NCI-H524 (cell line): ENCODE data around the gene CCT8L2.
"Not testable (repeated sequence)": the region's sequence is repeated elsewhere in the genome, so short reads cannot be mapped to it uniquely, and the experiment has no call there.

Source experiments
- DNase-seq, 2 experiments: peaks; one replicate each; lab custom pipeline; 2025; lab: John Stamatoyannopoulos, UW

CCT8L2 gene, protein sequence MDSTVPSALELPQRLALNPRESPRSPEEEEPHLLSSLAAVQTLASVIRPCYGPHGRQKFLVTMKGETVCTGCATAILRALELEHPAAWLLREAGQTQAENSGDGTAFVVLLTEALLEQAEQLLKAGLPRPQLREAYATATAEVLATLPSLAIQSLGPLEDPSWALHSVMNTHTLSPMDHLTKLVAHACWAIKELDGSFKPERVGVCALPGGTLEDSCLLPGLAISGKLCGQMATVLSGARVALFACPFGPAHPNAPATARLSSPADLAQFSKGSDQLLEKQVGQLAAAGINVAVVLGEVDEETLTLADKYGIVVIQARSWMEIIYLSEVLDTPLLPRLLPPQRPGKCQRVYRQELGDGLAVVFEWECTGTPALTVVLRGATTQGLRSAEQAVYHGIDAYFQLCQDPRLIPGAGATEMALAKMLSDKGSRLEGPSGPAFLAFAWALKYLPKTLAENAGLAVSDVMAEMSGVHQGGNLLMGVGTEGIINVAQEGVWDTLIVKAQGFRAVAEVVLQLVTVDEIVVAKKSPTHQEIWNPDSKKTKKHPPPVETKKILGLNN

DNA sequence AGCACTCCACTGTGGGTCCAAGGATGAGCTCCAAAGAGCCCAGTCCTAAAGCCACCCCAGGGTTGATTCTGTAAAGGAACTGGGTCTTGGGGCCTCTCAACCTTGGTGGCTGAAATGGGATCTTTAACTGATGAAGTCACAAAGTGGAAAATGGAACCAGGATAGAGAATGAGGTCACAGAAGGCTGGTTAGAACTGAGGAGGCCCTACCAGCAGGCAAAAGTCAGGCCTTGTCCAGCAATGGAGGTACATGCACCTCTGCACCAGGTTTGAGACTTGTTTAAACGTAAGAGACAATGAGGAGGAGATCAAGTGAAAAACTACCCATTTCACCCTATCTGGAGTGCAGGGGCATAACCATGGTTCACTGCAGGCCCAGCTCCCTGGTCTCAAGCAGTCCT lies at the start of gene CCT8L2:
TSS of gene CCT8L2 (minus strand) at position 101 of the 400 bp plus-strand sequence. CDS start 260 bp downstream, outside the sequence.
- not testable (repeated sequence) for DNase-seq

DNA sequence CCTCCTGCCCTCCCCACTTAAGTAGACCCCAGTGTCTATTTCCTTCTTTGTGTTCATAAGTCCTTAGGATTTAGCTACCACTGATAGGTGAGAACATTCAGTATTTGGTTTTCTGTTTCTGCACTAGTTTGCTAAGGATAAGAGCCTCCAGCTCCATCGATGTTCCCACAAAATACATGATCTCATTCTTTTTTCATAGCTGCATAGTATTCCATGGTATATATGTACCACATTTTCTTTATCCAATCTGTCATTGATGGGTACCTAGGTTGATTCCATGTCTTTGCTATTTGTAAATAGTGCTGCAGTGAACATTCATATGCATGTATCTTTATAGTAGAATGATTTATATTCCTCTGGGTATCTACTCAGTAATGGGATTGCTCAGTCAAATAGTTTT lies 42.8 kb upstream of the CCT8L2 start:
- not testable (repeated sequence) for DNase-seq

DNA sequence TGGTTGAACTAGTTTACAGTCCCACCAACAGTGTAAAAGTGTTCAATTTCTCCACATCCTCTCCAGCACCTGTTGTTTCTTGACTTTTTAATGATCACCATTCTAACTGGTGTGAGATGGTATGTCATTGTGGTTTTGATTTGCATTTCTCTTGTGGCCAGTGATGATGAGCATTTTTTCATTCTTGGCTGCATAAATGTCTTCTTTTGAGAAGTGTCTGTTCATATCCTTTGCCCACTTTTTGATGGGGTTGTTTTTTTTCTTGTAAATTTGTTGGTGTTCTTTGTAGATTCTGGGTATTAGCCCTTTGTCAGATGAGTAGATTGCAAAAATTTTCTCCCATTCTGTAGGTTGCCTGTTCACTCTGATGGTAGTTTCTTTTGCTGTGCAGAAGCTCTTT lies 41.5 kb upstream of the CCT8L2 start:
- DNase-seq: not testable (repeated sequence)

DNA sequence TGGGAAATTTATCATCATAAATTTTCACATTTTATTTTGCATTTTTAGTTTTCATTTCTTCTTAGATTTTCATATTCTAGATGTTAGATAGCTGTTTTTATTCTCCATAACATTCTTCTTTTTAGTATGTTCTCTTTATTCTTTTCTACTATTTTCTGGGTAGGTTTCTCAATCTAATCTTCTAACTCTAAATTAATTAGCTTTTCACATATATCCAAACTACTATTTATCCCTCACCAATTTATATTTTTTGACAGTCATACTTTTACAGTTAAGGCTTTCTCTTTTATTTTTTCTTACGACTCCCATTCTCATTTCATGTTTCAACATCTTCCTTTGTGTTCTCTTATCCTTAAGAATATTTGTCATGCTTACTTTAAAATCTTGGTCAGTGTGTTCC lies 35.9 kb upstream of the CCT8L2 start:
- not testable (repeated sequence) for DNase-seq

DNA sequence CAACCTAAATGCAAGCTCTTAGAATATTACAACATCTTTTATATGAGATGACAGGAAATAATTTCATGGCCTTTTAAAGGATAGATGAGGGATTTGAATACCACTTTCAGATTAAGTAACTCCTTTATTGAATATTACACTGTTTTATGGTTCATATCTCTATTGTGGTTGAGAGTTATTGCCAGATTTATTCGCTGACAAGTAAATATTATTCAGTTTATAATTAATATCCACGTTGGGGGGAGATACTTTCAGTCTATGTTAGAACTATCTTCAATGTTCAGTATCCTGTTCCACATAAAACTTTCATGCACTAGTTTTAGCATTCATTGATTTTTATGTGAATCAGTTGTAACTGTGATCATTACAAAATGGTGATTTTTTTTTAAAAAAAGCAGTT lies 32.4 kb upstream of the CCT8L2 start:
- not testable (repeated sequence) for DNase-seq

DNA sequence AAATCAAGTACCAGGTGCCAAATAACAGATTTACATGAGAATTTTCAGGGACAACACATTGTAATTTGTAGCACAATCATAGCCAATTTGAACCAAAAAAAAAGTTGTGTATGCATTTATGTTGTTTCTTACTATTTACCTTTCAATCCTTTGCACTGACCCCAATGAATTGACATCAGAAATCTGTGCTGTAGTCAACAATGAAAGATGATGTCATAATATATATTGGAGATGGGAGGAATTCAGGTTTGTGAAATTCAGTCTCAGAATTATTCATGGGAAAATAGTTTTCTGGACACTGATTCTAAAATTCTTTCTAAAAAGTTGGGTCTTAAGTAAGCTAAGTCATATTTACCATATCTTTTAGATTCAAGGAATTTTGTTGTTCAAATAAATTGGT lies 31.0 kb upstream of the CCT8L2 start:
- not testable (repeated sequence) for DNase-seq

DNA sequence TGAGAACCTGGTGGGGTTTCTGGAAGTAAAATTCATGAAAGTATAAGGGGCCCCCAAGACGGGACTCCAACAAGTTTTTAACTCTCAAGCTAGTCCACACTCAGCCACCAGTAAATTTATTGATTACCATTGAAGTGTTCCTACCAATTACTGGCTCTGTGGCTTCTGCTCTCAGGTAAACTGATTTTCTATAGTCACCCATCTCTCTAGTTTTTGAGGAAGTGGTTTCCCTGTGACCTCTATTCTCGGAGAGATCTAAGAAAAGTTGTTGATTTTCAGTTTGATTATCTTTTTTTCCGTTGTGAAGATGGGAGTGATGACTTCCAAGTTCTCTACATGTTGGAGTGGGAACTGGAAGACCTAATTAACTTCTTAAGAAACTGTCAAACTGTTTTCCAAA lies 24.9 kb upstream of the CCT8L2 start:
- DNase-seq: not testable (repeated sequence)

DNA sequence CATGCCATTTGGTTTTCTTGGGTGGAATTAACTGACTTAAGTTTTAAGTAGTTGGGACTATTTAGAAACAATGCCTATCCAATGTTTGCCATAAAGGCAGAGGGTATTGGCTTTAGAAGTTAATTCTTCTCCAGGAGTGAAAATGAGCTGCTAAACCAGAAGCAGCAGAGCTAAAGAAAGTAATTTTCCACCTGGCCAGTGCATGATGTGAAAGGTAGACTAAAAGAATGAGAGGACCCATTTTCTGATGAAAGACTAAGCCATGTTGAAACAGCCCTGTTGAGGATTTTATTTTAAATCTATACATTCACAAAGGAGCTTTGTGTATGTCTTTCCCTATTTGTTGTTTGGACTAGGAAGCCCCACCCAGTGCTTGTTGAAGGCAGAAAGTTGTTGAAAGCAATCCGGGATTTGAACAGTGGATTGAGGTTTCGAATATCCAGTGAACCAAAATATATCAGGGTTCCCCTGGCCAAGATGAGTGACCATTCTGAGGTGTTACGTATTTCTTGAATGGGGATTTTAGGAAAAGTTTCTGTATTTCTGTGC lies 23.9 kb upstream of the CCT8L2 start:
- not testable (repeated sequence) for DNase-seq

DNA sequence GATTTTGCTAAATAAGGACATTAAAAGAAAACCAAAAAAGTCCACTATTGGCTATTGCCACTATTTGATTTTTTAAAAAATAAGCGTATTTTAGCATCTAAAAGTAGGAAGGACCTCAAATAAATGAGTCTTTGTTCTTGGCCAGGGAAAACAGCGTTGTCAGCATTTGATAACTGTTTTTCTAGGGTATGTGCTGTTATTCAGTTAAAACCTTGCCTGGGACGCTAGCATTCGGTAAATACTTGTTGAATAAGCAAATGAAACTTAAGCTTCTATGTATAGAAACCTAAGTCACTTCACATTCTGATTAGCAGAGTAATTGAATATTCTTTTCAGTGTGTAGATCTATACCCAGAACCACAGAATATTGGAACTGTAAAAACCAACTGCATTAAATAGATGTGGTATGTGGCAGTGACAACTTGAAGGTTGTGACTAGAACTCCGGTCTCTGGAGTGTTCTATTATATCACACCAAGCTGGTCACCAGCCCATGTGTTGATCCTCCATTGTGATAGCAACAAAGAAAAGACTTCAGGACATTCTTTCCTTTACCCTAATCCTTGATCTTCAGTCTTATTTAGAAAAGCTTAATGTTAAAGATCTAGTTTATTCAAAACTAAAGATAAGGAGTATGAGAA lies 23.1 kb upstream of the CCT8L2 start:
- not testable (repeated sequence) for DNase-seq

DNA sequence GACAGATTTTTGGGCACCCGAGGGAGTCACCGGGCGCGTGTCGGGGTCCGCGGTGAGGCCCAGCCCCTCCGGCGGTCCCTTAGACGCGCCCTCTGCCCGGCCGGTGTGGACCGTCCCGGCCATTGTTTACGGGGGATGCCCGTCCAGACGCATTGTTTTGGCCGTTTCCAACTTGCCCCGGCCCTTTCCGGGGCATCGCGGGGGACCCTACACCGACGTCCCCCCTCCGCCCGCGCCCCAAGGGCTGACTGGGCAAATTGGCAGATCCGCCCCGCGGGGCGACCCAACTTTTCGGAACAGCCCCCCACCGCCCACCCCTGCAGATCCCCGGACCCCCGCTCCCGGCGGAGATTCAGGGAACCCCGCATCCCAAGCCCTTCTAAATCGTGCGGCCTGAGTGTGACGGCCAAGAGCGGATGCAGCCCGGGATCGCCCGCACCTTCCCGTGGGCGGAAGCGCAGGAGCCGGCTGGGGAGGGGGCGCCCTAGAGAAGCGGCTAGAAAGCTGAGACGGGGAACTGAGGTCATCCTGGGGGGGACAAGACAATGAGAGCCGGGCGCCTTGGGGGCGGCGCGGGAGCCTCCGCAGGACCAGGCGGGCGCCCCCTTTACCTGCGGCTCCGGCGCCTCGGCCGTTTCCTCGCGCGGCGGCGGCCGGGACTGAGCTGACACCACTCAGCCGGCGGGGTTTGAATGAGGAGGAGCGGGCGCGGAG lies 17.1 kb upstream of the CCT8L2 start:
- no peak for DNase-seq

DNA sequence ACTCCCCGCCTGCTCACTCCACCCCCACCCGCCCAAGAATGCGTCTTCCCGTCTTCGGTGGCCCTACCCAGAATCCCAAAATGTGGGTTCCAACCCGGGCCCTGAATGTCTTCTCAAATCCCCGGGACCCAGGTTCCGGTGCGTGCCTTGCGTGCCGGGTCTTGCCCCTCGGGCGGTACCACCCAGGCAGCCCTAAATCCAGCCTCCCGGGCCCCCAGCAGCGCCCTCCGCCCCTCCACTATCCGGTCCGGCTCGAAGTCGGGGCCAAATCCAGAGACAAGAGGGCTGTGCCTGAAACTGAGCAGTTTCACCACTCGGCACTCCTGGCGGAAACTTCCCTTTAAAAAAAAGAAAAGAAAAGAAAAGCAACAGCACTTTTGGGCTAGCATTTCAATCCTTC lies 16.3 kb upstream of the CCT8L2 start:
- no peak for DNase-seq

DNA sequence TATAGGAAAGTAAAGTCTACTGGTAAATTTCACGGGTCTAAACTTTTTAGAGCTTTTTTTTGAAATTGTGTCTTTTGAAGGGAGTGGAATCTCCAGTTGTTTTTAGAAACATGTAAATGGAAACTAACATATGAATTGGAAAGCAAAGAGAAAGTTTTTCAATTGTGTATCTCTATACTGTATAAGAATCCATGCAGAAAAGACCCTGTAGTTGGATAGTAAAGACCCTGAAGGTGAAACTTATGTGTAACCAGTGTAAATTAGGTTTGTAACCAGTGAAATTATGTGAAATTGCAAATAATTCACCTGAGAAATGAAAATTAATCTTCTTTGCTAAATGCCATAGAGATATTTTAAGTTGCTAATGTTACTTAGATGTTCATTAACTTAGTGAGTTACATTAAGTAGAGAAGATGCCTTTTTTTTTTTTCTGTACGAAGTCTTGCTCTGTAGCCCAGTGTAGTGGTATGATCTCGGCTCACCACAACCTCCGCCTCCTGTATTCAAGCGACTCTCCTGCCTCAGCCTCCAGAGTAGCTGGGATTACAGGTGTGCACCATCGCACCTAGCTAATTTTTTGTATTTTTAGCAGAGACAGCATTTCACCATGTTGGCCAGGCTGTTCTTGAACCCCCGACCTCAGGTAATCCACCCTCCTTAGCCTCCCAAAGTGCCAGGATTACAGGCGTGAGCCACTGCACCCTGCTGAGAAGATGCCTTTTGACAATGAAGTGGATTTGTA lies 11.8 kb upstream of the CCT8L2 start:
- DNase-seq: not testable (repeated sequence)

DNA sequence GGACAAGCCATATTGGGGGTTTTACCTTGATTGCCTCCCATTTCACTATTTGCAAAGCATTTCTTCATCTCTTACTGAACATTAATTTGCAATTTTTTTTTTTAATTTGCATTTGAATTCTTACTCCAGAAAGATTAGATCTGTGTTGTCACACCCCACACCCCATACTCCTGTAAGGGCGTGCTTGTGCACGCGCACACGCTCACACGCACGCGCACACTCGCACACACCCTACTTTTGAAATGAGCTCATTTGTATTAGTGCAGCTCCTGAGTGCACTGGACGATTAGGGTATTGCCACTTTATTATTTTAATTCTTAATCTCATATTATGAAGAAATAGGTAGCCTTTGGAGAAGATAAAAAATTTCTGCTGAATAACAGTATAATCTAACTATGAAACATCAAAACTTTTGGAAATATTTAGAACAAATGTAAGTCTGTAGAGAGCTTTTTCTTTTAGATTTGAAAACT lies 11.2 kb upstream of the CCT8L2 start:
- DNase-seq: not testable (repeated sequence)

DNA sequence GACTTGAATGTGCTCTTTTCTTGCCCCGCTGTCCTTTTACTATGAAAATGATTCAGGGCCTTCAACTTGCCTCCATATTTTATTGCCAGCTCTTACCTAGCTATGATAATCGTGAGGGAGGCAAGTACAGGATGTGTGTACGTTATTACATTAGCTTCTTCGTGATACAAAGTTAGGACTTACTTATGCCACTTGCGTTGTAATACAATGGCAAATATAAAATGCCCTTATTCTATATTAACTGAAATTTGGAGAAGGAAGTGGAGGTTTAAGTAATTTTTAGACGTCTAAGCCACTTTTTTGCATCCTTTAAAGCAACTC lies 10.8 kb upstream of the CCT8L2 start:
- DNase-seq: no peak

DNA sequence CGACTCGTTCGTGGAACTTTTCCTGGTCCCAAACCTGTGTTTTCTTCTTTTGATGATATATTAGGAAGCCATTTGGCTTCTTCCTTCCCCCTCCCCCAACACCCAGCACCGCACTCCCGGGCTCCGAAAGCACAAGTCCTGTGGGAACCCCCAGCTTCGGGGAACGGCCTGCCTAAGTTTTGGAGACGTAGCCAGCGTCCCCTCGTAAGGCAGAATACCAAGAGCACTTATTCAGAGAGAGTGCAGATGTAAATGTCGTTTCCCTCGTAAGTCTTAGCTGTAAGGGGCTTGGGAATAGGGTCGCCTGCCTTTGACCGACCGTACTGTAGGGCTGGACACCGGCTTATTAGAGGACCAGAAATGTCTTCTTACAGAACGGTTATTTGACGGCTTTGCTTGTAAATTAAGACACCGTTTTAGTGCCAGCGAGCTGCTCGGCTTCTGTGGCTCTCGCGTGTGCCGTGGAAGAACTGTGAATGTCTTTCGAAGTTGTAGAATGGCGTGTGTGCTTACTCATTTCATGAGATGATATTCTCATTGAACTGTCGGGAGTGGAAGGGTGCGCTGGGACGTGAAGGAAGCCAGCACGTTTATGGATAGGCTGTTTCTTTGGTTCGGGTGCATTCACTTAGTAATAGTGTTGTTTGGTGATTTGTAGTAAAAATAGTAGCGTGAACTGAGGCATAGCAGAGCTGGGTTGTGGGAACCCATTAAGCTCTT lies 10.3 kb upstream of the CCT8L2 start:
- DNase-seq: not testable (repeated sequence)

DNA sequence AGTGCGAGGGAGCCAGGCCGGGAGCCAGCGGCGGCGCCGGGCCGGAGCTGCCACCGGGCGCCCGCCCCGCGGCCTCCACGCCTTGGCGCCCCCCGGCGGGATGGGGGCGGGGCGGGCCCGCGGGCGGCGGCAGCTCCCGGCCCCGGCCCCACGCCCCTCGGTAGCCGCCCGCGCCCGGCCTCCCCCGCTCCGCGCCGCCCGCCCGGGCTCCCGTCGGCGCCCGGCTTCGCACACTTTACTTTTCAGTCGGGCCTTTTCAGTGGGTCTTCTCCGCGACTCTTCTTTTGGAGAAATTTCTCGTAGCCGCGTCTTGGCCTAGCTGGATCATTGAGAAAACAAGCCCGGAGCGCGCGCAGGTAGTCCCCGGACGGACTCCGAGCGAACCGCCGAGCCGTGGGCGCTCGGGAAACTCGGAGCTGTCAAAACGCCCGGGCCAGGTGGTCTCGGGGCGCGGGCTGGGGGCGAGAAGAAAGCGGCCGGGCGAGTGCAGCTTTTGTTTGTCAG lies 9.7 kb upstream of the CCT8L2 start:
- DNase-seq: not testable (repeated sequence)

DNA sequence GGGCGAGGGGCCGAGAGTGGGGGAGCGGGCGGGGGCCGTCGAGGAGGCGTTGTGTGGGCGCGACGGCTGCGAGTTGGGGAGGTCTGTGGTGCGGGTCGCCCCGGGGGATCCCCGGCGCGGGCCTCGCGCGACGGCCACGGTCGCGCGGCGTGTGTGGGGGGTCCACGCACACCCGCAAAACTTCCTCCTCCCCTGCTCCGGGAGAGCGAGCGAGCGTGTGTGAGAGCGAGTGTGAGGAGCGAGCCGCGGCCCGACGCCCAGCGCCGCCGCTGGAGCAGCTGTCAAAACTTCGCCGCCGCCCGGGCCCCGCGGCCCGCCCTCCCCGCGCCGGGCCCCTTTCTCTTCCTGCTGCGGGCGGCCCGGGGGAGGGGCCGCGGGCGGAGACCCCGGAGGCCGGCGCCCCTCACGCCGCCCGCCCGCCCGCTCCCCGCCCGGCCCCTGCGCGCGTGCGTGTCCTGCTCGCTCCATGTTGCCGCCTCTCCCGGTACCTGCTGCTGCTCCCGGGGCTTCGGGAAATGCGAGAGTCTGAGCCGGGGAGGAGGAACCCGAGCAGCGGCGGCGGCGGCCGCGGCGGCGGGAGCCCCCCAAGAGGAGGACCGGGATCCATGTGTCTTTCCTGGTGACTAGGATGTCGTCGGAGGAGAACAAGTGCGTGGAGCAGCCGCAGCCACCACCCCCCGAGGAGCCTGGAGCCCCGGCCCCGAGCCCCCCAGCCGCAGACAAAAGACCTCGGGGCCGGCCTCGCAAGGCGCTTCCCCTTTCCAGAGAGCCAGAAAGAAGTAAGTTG lies 9.0 kb upstream of the CCT8L2 start:
- no peak for DNase-seq

DNA sequence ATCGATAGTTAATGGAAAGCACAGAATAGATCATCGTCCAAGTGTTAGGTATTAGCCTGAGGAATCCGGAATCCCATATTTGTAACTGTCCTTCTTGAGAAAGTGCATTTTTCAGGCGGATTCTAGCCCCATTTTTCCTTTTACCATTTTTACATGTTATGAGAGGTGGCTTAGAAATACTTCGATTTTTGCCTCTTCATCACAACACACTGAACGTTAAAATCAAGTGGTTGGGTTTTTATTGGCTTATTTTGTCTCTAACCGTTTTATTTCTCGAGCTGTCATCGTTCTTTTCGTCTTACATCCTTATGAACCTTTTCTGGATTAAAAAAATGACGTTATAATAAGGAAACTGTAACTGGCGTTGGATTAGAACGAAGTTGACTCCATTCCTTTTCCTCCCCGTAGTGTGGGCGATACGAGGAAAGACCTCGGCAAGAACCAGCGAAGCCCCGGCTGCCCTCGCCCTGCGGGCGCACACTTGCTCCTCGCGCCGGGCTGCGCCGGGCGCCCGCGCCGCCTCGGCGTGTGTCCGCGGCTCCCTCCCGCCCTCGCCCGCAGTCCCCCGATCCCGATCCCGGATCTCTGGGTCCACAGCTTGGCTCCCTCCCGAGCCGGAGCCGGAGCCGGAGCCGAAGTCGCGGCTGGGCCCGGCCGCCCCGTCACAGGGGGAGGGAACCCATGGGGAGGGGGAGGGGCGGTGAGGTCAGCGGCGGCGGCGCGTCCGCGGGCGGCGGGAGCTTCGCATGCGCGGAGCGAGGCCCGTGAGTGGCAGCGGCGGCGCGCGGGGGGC lies 8.2 kb upstream of the CCT8L2 start:
- DNase-seq: not testable (repeated sequence)

DNA sequence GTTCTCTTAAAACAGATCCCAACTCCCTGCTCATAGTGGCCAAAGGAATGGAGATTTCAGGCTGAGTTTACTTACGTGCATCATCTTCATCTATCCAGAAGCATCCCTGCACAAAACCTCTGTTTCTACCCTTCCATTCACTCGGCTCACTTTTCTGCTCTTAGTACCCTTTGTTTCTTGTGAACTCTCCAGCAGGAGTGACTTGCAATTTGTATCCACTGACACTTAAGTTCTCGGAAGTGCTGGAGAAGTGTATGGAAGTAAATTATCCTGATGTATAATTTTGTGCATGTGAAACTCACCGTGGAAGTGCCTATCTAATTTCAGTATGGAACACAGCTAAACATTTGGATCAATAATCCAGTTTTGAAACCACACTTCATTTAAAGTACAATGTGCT lies 7.0 kb upstream of the CCT8L2 start:
- DNase-seq: not testable (repeated sequence)
